Measurements from ENCODE around the gene TCF4.

DNA sequence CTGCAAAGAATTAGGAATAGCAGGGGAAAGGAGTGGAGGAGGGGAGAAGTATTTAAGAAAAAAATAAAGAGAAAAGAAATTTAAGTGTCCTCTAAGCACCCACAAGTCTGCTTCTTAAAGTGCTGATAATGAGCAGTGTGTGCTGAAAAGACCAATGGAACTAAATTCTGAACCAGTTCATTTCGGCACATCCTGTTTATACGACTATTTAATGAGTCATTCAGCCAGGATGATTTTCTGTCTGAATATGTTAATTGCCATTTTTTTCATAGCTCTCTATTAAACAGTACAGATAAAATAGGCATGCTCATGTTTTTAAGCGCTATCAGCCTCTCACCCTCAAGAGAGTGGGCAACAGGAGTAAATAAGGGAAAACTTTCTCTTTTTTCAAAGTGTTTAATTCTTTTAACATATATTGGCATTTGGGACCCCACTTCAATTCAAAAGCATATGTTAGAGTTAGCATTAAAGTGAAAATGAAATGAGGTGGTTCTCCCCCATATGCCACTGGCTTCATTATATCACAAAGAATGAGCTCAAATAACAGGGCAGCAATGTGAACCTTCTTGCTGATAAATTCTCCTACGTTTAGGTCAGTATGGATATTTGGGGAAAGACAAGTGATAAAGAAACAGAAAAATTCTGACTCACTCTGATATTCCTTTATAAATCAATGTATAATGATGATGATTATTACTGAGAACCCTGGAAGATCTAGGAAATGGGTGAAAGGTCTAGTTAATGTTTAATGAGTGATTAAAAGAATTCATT lies 87.5 kb downstream of the TCF4 start:
- TF ChIP-seq, protein P1, sequence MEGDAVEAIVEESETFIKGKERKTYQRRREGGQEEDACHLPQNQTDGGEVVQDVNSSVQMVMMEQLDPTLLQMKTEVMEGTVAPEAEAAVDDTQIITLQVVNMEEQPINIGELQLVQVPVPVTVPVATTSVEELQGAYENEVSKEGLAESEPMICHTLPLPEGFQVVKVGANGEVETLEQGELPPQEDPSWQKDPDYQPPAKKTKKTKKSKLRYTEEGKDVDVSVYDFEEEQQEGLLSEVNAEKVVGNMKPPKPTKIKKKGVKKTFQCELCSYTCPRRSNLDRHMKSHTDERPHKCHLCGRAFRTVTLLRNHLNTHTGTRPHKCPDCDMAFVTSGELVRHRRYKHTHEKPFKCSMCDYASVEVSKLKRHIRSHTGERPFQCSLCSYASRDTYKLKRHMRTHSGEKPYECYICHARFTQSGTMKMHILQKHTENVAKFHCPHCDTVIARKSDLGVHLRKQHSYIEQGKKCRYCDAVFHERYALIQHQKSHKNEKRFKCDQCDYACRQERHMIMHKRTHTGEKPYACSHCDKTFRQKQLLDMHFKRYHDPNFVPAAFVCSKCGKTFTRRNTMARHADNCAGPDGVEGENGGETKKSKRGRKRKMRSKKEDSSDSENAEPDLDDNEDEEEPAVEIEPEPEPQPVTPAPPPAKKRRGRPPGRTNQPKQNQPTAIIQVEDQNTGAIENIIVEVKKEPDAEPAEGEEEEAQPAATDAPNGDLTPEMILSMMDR (IDR thresholded peaks at IDR 0.05; ENCODE audit: insufficient read depth, low read length) = no peak
- no peak for TF ChIP-seq POLR2AphosphoS5 (IDR thresholded peaks at IDR 0.05; ENCODE audit: low read depth)
- TF ChIP-seq, protein P2, sequence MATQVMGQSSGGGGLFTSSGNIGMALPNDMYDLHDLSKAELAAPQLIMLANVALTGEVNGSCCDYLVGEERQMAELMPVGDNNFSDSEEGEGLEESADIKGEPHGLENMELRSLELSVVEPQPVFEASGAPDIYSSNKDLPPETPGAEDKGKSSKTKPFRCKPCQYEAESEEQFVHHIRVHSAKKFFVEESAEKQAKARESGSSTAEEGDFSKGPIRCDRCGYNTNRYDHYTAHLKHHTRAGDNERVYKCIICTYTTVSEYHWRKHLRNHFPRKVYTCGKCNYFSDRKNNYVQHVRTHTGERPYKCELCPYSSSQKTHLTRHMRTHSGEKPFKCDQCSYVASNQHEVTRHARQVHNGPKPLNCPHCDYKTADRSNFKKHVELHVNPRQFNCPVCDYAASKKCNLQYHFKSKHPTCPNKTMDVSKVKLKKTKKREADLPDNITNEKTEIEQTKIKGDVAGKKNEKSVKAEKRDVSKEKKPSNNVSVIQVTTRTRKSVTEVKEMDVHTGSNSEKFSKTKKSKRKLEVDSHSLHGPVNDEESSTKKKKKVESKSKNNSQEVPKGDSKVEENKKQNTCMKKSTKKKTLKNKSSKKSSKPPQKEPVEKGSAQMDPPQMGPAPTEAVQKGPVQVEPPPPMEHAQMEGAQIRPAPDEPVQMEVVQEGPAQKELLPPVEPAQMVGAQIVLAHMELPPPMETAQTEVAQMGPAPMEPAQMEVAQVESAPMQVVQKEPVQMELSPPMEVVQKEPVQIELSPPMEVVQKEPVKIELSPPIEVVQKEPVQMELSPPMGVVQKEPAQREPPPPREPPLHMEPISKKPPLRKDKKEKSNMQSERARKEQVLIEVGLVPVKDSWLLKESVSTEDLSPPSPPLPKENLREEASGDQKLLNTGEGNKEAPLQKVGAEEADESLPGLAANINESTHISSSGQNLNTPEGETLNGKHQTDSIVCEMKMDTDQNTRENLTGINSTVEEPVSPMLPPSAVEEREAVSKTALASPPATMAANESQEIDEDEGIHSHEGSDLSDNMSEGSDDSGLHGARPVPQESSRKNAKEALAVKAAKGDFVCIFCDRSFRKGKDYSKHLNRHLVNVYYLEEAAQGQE (IDR thresholded peaks at IDR 0.05; ENCODE audit: insufficient replicate concordance, low read depth) = no peak
- TF ChIP-seq GABPA (IDR thresholded peaks at IDR 0.05; ENCODE audit: low read depth) = no peak
- TF ChIP-seq SPI1 (IDR thresholded peaks at IDR 0.05; ENCODE audit: borderline replicate concordance, low read depth) = no peak

Data from HL-60 (cell line).